AG08395 (cell line): ENCODE measurements around the gene ATP2A1.

ENCODE experiments used
- DNase-seq: peaks from one replicate; pipeline ENCODE4 v3.0.0; 2012; ENCODE audit warnings: mixed read lengths, low spot score

Gene ATP2A1

GRCh38 chr16:28878083-28878926 lies at the start of gene ATP2A1:
TSS of gene ATP2A1 (plus strand) at chr16:28878488. CDS start at chr16:28878672, 184 bp downstream.
- no peak for DNase-seq

GRCh38 chr16:28829747-28830146 lies 48.5 kb upstream of the ATP2A1 start:
- no peak for DNase-seq

GRCh38 chr16:28830531-28830930 lies 47.8 kb upstream of the ATP2A1 start:
- DNase-seq: no peak

GRCh38 chr16:28834349-28834748 lies 43.9 kb upstream of the ATP2A1 start:
- no peak for DNase-seq

GRCh38 chr16:28834873-28835863 lies 43.1 kb upstream of the ATP2A1 start:
- no peak for DNase-seq

- no peak for DNase-seq
These were observed 42.2 kb upstream of the ATP2A1 start for GRCh38 chr16:28835864-28836760.

GRCh38 chr16:28836761-28837064 lies 41.6 kb upstream of the ATP2A1 start:
- no peak for DNase-seq

- DNase-seq: no peak
These were observed 40.4 kb upstream of the ATP2A1 start for GRCh38 chr16:28837672-28838557.

- no peak for DNase-seq
These were observed 39.8 kb upstream of the ATP2A1 start for GRCh38 chr16:28838558-28838918.

- DNase-seq: no peak
These were observed 39.2 kb upstream of the ATP2A1 start for GRCh38 chr16:28839004-28839639.

- DNase-seq: no peak
These were observed 38.4 kb upstream of the ATP2A1 start for GRCh38 chr16:28839899-28840298.

GRCh38 chr16:28842696-28843095 lies 35.6 kb upstream of the ATP2A1 start:
- no peak for DNase-seq

GRCh38 chr16:28843766-28844165 lies 34.5 kb upstream of the ATP2A1 start:
- no peak for DNase-seq

- no peak for DNase-seq
These were observed 33.9 kb upstream of the ATP2A1 start for GRCh38 chr16:28844226-28844885.

GRCh38 chr16:28845293-28845692 lies 33.0 kb upstream of the ATP2A1 start:
- peak; percentile 17 for DNase-seq

- no peak for DNase-seq
These were observed 32.6 kb upstream of the ATP2A1 start for GRCh38 chr16:28845761-28846079.

- peak; percentile 98 for DNase-seq
These were observed 32.0 kb upstream of the ATP2A1 start, which contains the start of gene TUFM for GRCh38 chr16:28846080-28846932. TSS of gene TUFM (minus strand) at chr16:28846348. CDS start at chr16:28846269, 79 bp downstream.

GRCh38 chr16:28846933-28847273 lies 31.4 kb upstream of the ATP2A1 start:
- DNase-seq: peak; percentile 14

- DNase-seq: no peak
These were observed 19.9 kb upstream of the ATP2A1 start for GRCh38 chr16:28858421-28858820.
